Measurements from ENCODE around the gene LCK.
A peak's percentile ranks its signal among the peaks of the same experiment; 100 is the strongest.
"Not testable (repeated sequence)": the region's sequence is repeated elsewhere in the genome, so short reads cannot be mapped to it uniquely, and the experiment has no call there.

The LCK gene

GRCh38 chr1:32274646-32275340 lies 23.7 kb downstream of the LCK start:
- DNase-seq (ENCODE audit: low read depth) = no peak

GRCh38 chr1:32275424-32275823 lies 24.4 kb downstream of the LCK start:
- DNase-seq (ENCODE audit: low read depth) = no peak

- no peak for DNase-seq (ENCODE audit: low read depth)
These were observed 25.1 kb downstream of the LCK start for GRCh38 chr1:32276032-32276782.

GRCh38 chr1:32284777-32285176 lies 33.7 kb downstream of the LCK start:
- not testable (repeated sequence) for DNase-seq (ENCODE audit: low read depth)

GRCh38 chr1:32285658-32286057 lies 34.6 kb downstream of the LCK start:
- DNase-seq (ENCODE audit: low read depth) = no peak

GRCh38 chr1:32286763-32287162 lies 35.7 kb downstream of the LCK start:
- no peak for DNase-seq (ENCODE audit: low read depth)

GRCh38 chr1:32289256-32289655 lies 38.2 kb downstream of the LCK start:
- DNase-seq (ENCODE audit: low read depth) = no peak

GRCh38 chr1:32291145-32291707 lies 40.2 kb downstream of the LCK start:
- DNase-seq (ENCODE audit: low read depth) = no peak

- peak; percentile 98 for DNase-seq (ENCODE audit: low read depth)
These were observed 40.9 kb downstream of the LCK start, which contains the start of gene HDAC1 for GRCh38 chr1:32291708-32292538. TSS of gene HDAC1 (plus strand) at chr1:32292083. CDS start at chr1:32292170, 87 bp downstream.

GRCh38 chr1:32298211-32298610 lies 47.1 kb downstream of the LCK start:
- not testable (repeated sequence) for DNase-seq (ENCODE audit: low read depth)

GRCh38 chr1:32299327-32299726 lies 48.3 kb downstream of the LCK start:
- no peak for DNase-seq (ENCODE audit: low read depth)

GRCh38 chr1:32303358-32303757 lies 52.3 kb downstream of the LCK start:
- DNase-seq (ENCODE audit: low read depth) = no peak

GRCh38 chr1:32303997-32304622 lies 53.0 kb downstream of the LCK start:
- DNase-seq (ENCODE audit: low read depth) = no peak

GRCh38 chr1:32305310-32305709 lies 54.2 kb downstream of the LCK start:
- no peak for DNase-seq (ENCODE audit: low read depth)

- no peak for DNase-seq (ENCODE audit: low read depth)
These were observed 56.3 kb downstream of the LCK start for GRCh38 chr1:32307324-32307723.

GRCh38 chr1:32309960-32310359 lies 58.9 kb downstream of the LCK start:
- DNase-seq (ENCODE audit: low read depth) = no peak

- no peak for DNase-seq (ENCODE audit: low read depth)
These were observed 60.8 kb downstream of the LCK start for GRCh38 chr1:32311709-32312393.

- no peak for DNase-seq (ENCODE audit: low read depth)
These were observed 65.8 kb downstream of the LCK start for GRCh38 chr1:32316903-32317277.

GRCh38 chr1:32318127-32318869 lies 67.2 kb downstream of the LCK start:
- no peak for DNase-seq (ENCODE audit: low read depth)

- DNase-seq (ENCODE audit: low read depth) = no peak
These were observed 70.7 kb downstream of the LCK start for GRCh38 chr1:32321712-32322291.
